GM18502 (cell line): Measurements from ENCODE around the gene GLMN.

Source experiments
- ATAC-seq: cut with Tn5 transposase; IDR thresholded peaks from one replicate; pipeline ENCODE4 v1.9.1; 2021; ENCODE audit warnings: mild to moderate bottlenecking; ENCODE audit not compliant: unreplicated experiment, poor library complexity

Gene GLMN

DNA sequence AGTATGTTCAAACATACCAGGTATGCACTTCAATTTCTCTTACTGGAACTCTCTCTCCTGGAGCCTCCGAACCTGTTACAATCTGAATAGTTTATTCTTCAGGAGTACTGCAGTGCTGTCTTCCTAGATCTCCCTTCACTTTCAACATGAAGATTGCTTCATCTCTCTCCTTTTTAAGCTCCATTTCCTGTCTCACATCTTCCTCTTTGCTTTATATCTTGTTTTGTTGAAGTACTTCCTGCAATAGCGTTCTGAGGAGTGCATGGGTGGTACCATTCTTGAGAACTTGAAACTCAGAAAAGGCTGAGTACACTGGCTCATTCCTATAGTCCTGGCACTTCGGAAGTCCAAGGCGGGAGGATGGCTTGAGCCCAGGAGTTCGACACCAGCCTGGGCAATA, 96.8 kb downstream of the GLMN start:
- no peak for ATAC-seq
